ENCODE results near the gene FABP6. TPM values are rescaled to one million over a fixed set of nuclear protein-coding genes. Genes with fewer than 3 reads are reported as not detected.

FABP6 gene
- polyA plus RNA-seq, 2 of the 4 experiments (the other 2 are of a cell fraction): 0.75 to 0.93 TPM

DNA sequence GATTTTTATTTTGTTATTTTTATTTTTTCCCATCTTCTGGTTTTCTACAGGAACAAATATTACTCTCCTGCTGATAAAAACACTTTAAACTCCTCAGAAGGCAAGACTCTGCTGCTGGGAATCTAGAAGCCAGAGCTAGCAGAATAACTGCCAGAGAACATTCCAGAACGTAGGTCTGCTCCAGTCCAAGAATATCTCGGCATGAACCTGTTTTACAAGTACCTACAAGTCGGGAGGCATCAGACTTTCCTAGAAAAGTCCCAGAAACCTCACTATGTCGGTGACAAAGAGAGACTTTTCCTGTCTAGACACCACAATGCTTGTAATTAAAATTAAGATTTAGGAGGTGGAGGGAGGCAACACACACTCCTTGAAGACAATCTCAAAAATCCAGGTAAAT, 41.4 kb downstream of the FABP6 start:
- ATAC-seq (no peak), FAIRE-seq (no peak), DNase-seq (ENCODE audit: low read depth in 1 of 2, low spot score in 1 of 2) (no peak)
- Histone ChIP-seq H3K4me3 (no peak overlapping the region), H3K4me1 (no peaks in the 10 kb centered on the region), H3K27ac (no peak overlapping the region), H3K9me3 (no peaks in the 10 kb centered on the region), H3K4me2 (no peak overlapping the region)
- POLR2A ChIA-PET: no interaction called here
- WGBS (ENCODE audit: missing lambda C conversion rate): 85% methylated on average over 4 of the region's 4 CpGs
- TF ChIP-seq FOSB (CRISPR knock-in tag; IDR thresholded peaks at IDR 0.05) (no peak), EP300 (IDR thresholded peaks at IDR 0.05) (no peak), ZC3H11A (IDR thresholded peaks at IDR 0.05) (no peak), CEBPB (IDR thresholded peaks at IDR 0.05) (no peak), KDM1A (IDR thresholded peaks at IDR 0.05; ENCODE audit: low read depth) (no peak), HOXB5 (CRISPR knock-in tag; IDR thresholded peaks at IDR 0.05) (no peak), NR3C1 (IDR thresholded peaks at IDR 0.05) (no peak), PHF8 (IDR thresholded peaks at IDR 0.05; ENCODE audit: borderline replicate concordance, low read depth) (no peak), POLR2A (IDR thresholded peaks at IDR 0.05; ENCODE audit: low read length) (no peak), HDAC2 (IDR thresholded peaks at IDR 0.05) (no peak), JUNB (IDR thresholded peaks at IDR 0.05) (no peak), FOSL2 (IDR thresholded peaks at IDR 0.05) (no peak), FOSL2 (CRISPR knock-in tag; IDR thresholded peaks at IDR 0.05) (no peak), GATA3 (IDR thresholded peaks at IDR 0.05; ENCODE audit: borderline replicate concordance) (no peak), HOXB13 (CRISPR knock-in tag; IDR thresholded peaks at IDR 0.05; ENCODE audit: low read depth) (no peak), HOXA7 (CRISPR knock-in tag; IDR thresholded peaks at IDR 0.05) (no peak)
- TF ChIP-seq, protein P1, sequence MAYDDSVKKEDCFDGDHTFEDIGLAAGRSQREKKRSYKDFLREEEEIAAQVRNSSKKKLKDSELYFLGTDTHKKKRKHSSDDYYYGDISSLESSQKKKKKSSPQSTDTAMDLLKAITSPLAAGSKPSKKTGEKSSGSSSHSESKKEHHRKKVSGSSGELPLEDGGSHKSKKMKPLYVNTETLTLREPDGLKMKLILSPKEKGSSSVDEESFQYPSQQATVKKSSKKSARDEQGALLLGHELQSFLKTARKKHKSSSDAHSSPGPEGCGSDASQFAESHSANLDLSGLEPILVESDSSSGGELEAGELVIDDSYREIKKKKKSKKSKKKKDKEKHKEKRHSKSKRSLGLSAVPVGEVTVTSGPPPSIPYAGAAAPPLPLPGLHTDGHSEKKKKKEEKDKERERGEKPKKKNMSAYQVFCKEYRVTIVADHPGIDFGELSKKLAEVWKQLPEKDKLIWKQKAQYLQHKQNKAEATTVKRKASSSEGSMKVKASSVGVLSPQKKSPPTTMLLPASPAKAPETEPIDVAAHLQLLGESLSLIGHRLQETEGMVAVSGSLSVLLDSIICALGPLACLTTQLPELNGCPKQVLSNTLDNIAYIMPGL (CRISPR knock-in tag; IDR thresholded peaks at IDR 0.05; ENCODE audit: borderline replicate concordance): no peak
- TF ChIP-seq, protein P2, sequence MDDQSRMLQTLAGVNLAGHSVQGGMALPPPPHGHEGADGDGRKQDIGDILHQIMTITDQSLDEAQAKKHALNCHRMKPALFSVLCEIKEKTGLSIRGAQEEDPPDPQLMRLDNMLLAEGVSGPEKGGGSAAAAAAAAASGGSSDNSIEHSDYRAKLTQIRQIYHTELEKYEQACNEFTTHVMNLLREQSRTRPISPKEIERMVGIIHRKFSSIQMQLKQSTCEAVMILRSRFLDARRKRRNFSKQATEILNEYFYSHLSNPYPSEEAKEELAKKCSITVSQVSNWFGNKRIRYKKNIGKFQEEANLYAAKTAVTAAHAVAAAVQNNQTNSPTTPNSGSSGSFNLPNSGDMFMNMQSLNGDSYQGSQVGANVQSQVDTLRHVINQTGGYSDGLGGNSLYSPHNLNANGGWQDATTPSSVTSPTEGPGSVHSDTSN (IDR thresholded peaks at IDR 0.05): no peak
- TF ChIP-seq, protein P3, sequence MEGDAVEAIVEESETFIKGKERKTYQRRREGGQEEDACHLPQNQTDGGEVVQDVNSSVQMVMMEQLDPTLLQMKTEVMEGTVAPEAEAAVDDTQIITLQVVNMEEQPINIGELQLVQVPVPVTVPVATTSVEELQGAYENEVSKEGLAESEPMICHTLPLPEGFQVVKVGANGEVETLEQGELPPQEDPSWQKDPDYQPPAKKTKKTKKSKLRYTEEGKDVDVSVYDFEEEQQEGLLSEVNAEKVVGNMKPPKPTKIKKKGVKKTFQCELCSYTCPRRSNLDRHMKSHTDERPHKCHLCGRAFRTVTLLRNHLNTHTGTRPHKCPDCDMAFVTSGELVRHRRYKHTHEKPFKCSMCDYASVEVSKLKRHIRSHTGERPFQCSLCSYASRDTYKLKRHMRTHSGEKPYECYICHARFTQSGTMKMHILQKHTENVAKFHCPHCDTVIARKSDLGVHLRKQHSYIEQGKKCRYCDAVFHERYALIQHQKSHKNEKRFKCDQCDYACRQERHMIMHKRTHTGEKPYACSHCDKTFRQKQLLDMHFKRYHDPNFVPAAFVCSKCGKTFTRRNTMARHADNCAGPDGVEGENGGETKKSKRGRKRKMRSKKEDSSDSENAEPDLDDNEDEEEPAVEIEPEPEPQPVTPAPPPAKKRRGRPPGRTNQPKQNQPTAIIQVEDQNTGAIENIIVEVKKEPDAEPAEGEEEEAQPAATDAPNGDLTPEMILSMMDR (IDR thresholded peaks at IDR 0.05): no peak
- CTCF ChIA-PET: interaction anchor here (0.5 to 1.5 kb wide), 3 partner anchors 9 to 16 kb away, joined by 3 read pairs; no protein-coding TSS in a partner anchor

DNA sequence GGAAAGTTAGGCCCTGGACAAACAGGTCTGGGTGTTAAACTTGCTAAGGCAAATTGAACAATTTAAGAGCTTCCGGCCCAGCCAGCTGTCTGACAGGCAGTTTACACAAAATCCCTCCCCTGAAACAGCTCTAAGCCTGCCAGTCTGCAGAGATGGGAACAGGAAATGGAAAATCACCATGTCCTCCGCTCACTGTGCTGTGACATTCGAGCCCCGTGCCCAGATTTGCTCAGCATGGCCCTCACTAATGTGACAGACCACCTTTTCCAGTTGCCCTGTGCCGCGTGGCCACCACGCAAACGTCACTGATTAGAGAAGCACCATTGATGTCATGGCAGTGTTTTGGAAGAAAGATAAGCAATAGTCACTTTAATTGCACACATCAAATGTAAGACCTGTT, 42.1 kb downstream of the FABP6 start:
- POLR2A ChIA-PET: no interaction called here
- WGBS (ENCODE audit: missing lambda C conversion rate): 93% methylated on average over 8 of the region's 8 CpGs
- no peak for FAIRE-seq
- no peak overlapping the region for H3K4me2 ChIP-seq
- no peak for DNase-seq (ENCODE audit: low read depth in 1 of 2, low spot score in 1 of 2)
- no peaks in the 10 kb centered on the region for H3K4me1 ChIP-seq
- ATAC-seq: no peak
- TF ChIP-seq, protein P4, sequence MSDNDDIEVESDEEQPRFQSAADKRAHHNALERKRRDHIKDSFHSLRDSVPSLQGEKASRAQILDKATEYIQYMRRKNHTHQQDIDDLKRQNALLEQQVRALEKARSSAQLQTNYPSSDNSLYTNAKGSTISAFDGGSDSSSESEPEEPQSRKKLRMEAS (IDR thresholded peaks at IDR 0.05): no peak
- TF ChIP-seq ZSCAN20 (CRISPR knock-in tag; IDR thresholded peaks at IDR 0.05): no peak
- TF ChIP-seq TP53 (CRISPR knock-in tag; IDR thresholded peaks at IDR 0.05): no peak
- no peak for TF ChIP-seq BHLHE40 (IDR thresholded peaks at IDR 0.05; ENCODE audit: low read depth, low read length)
- no peak for TF ChIP-seq CEBPB (IDR thresholded peaks at IDR 0.05)
- TF ChIP-seq, protein P5, sequence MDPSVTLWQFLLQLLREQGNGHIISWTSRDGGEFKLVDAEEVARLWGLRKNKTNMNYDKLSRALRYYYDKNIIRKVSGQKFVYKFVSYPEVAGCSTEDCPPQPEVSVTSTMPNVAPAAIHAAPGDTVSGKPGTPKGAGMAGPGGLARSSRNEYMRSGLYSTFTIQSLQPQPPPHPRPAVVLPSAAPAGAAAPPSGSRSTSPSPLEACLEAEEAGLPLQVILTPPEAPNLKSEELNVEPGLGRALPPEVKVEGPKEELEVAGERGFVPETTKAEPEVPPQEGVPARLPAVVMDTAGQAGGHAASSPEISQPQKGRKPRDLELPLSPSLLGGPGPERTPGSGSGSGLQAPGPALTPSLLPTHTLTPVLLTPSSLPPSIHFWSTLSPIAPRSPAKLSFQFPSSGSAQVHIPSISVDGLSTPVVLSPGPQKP (IDR thresholded peaks at IDR 0.05; ENCODE audit: low read depth, low read length): no peak
- no peak for TF ChIP-seq CBX8 (IDR thresholded peaks at IDR 0.05)
- TF ChIP-seq KDM5A (IDR thresholded peaks at IDR 0.05): no peak
- no peak for TF ChIP-seq EHF (CRISPR knock-in tag; IDR thresholded peaks at IDR 0.05)
- TF ChIP-seq RARB (CRISPR knock-in tag; IDR thresholded peaks at IDR 0.05): no peak
- TF ChIP-seq NPAS2 (CRISPR knock-in tag; IDR thresholded peaks at IDR 0.05; ENCODE audit: borderline replicate concordance): no peak
- no peak for TF ChIP-seq TFCP2L1 (CRISPR knock-in tag; IDR thresholded peaks at IDR 0.05)
- no peak for TF ChIP-seq HOXB5 (CRISPR knock-in tag; IDR thresholded peaks at IDR 0.05)
- no peak for TF ChIP-seq ZFP36 (IDR thresholded peaks at IDR 0.05; ENCODE audit: borderline replicate concordance, partially characterized antibody)
- no peak for TF ChIP-seq ZNF302 (CRISPR knock-in tag; IDR thresholded peaks at IDR 0.05)
- no peak overlapping the region for H3K27ac ChIP-seq
- H3K4me3 ChIP-seq: no peak overlapping the region
- CTCF ChIA-PET: interaction anchor here (1.1 to 1.4 kb wide), 3 partner anchors 11 to 26 kb away, joined by 3 read pairs; no protein-coding TSS in a partner anchor
- no peaks in the 10 kb centered on the region for H3K9me3 ChIP-seq

Data from A549 (cell line).